SK-N-MC (cell line): ENCODE results near the gene OR6C75.

Experiments
- EZH2 ChIP-seq: fragments of 200-600 bp; sonication (generic); IDR thresholded peaks from one replicate; pipeline ENCODE4 v1.6.1; 2017; ENCODE audit warnings: antibody characterized with exemption
- POLR2AphosphoS5 ChIP-seq: IDR thresholded peaks from 2 replicates; pipeline ENCODE4 v1.6.1; 2012; ENCODE audit warnings: mild to moderate bottlenecking, low read depth, low read length, borderline replicate concordance

- TF ChIP-seq POLR2AphosphoS5 (no peak), EZH2 (no peak)
Observed at GRCh38 chr12:55396326-55396725, 33.6 kb downstream of the OR6C75 start.
